KMS-11 (cell line): ENCODE data around the gene HACL1.

Source experiments
- H2AFZ ChIP-seq: fragments of 200-600 bp; sonication (generic); 2 replicates; pipeline ENCODE4 v1.6.1; 2016; ENCODE audit warnings: antibody characterized with exemption, mixed run types, low read depth
- H3K27ac ChIP-seq: fragments of 200-600 bp; sonication (generic); 2 replicates; pipeline ENCODE4 v1.6.1; 2016; ENCODE audit warnings: mild to moderate bottlenecking, mixed run types
- H3K27me3 ChIP-seq: fragments of 200-600 bp; sonication (generic); 2 replicates; pipeline ENCODE4 v1.6.1; 2017; ENCODE audit warnings: mild to moderate bottlenecking, low read depth, mixed run types, moderate library complexity; ENCODE audit not compliant: insufficient read depth
- H3K36me3 ChIP-seq: fragments of 200-600 bp; sonication (generic); 2 replicates; pipeline ENCODE4 v1.6.1; 2017; ENCODE audit warnings: mild to moderate bottlenecking, mixed run types; ENCODE audit not compliant: insufficient read depth
- H3K4me1 ChIP-seq: fragments of 200-600 bp; sonication (generic); 2 replicates; pipeline ENCODE4 v1.6.1; 2016; ENCODE audit warnings: mild to moderate bottlenecking, low read depth, mixed run types; ENCODE audit not compliant: poor library complexity, severe bottlenecking
- H3K4me2 ChIP-seq: fragments of 200-600 bp; sonication (generic); 2 replicates; pipeline ENCODE4 v1.7.0; 2016; ENCODE audit warnings: mild to moderate bottlenecking, mixed run types
- H3K4me3 ChIP-seq: fragments of 200-600 bp; sonication (generic); IDR thresholded peaks from 2 replicates; pipeline ENCODE4 v1.6.1; 2017; ENCODE audit warnings: low read depth, low read length, mixed read lengths; ENCODE audit not compliant: insufficient read depth
- H3K79me2 ChIP-seq: fragments of 200-600 bp; sonication (generic); 2 replicates; pipeline ENCODE4 v1.6.1; 2016; ENCODE audit warnings: low read depth, mixed run types; ENCODE audit not compliant: insufficient read depth
- H3K9ac ChIP-seq: fragments of 200-600 bp; sonication (generic); 2 replicates; pipeline ENCODE4 v1.6.1; 2016; ENCODE audit warnings: mild to moderate bottlenecking, mixed run types
- H4K20me1 ChIP-seq: fragments of 200-600 bp; sonication (generic); 2 replicates; pipeline ENCODE4 v1.6.1; 2016; ENCODE audit warnings: mild to moderate bottlenecking, mixed run types; ENCODE audit not compliant: insufficient read depth
- TF ChIP-seq, protein P1 (sequence below): fragments of 200-600 bp; sonication (generic); conservative IDR thresholded peaks from 2 replicates; pipeline ENCODE4 v1.6.1; 2017; ENCODE audit warnings: low read depth, mild to moderate bottlenecking, antibody characterized with exemption, low read length, moderate library complexity, mixed read lengths

The HACL1 gene

DNA sequence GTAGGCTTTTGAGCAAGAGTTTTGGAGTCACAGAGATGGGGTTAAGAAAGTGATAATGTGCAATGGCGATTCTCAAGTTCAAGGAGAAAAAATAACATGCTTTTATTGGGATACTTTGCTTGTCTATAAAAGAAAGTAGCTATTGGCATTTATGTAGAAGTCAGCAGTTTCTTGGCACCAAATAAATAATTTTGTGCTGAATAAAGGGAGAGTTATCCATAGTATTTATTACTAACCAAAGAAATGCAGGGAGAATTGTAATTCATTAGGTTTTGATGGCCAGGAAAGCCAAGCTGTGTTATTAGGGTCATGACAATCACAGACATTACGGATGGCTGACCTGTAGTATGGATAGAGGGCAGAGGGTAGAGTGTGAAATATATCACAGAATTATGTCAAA lies 33.3 kb upstream of the HACL1 start:
- Histone ChIP-seq H3K79me2 (no peaks in the 10 kb centered on the region), H2AFZ (no peak overlapping the region), H3K27me3 (no peaks in the 10 kb centered on the region), H3K4me3 (no peak overlapping the region), H3K27ac (no peak overlapping the region), H3K36me3 (no peaks in the 10 kb centered on the region), H3K9ac (no peak overlapping the region), H4K20me1 (no peaks in the 10 kb centered on the region), H3K4me2 (no peak overlapping the region), H3K4me1 (peaks cover 37% of the 10 kb centered on the region)
- TF ChIP-seq, protein P1, sequence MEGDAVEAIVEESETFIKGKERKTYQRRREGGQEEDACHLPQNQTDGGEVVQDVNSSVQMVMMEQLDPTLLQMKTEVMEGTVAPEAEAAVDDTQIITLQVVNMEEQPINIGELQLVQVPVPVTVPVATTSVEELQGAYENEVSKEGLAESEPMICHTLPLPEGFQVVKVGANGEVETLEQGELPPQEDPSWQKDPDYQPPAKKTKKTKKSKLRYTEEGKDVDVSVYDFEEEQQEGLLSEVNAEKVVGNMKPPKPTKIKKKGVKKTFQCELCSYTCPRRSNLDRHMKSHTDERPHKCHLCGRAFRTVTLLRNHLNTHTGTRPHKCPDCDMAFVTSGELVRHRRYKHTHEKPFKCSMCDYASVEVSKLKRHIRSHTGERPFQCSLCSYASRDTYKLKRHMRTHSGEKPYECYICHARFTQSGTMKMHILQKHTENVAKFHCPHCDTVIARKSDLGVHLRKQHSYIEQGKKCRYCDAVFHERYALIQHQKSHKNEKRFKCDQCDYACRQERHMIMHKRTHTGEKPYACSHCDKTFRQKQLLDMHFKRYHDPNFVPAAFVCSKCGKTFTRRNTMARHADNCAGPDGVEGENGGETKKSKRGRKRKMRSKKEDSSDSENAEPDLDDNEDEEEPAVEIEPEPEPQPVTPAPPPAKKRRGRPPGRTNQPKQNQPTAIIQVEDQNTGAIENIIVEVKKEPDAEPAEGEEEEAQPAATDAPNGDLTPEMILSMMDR: no peak

DNA sequence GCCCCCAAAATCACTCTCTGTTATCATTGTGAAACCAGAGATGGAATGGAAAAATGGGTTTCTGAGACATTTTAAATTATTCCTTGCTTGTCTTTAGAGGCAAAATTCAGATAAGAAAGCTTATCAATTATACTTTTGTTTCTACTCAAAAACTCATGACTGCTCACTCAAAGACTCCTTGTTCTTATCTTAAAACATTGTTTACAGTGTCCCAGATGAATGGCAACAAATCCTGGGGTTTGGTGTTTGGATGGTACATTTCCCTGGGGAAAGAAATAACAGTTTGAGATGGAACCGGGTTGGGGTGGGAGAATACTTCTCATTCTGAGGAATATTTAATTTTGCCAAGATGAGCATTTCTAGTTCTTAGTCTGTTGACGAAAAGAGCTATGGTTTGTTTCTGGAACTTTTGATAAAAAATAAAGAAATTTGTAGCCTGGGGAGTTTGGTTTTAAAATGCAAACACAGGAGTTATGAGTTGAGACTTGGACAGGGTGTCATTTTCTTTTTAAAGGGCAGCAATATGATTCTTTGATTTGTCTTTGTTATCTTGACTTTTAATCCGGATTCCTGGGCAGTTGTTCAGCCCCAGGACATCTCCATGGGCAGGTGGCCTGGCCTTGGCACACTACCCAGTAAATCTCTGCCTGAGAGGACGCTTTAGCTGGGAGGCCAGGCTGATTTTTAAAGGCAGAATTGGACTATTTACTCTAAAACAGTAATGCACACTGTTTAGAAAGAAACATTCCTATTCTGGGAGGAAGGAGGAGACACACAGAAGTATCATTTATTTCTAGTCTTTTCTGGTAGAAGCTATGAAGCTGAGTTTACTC lies 32.6 kb upstream of the HACL1 start:
- no peaks in the 10 kb centered on the region for H3K36me3 ChIP-seq
- H3K4me3 ChIP-seq: no peak overlapping the region
- H3K4me2 ChIP-seq: no peak overlapping the region
- no peak overlapping the region for H3K9ac ChIP-seq
- H3K4me1 ChIP-seq: peaks cover 30% of the 10 kb centered on the region
- no peak overlapping the region for H2AFZ ChIP-seq
- H3K27me3 ChIP-seq: no peaks in the 10 kb centered on the region
- H4K20me1 ChIP-seq: no peaks in the 10 kb centered on the region
- no peak overlapping the region for H3K27ac ChIP-seq
- TF ChIP-seq, protein P1: no peak
- no peaks in the 10 kb centered on the region for H3K79me2 ChIP-seq

DNA sequence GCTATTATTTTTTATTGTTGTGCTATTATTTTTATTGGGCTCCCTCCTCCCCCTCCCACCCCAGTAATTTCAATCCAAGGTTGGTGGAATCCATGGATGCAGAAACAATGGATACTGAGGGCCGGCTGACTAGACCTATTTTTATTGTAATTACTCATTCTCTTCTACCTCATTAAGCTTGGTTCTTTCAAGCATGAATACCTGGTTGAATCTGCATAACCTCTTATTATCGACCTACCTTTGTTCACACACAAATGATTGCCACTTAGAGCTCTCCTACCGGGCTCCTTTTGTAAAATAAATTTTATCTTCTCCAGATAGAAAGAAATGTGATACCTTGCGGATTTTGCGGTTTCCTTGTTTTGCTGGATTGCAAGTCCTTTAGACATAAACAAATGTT lies 31.8 kb upstream of the HACL1 start:
- H4K20me1 ChIP-seq: no peaks in the 10 kb centered on the region
- no peak overlapping the region for H2AFZ ChIP-seq
- no peaks in the 10 kb centered on the region for H3K27me3 ChIP-seq
- H3K4me2 ChIP-seq: no peak overlapping the region
- no peaks in the 10 kb centered on the region for H3K79me2 ChIP-seq
- H3K9ac ChIP-seq: no peak overlapping the region
- H3K4me3 ChIP-seq: no peak overlapping the region
- H3K27ac ChIP-seq: no peak overlapping the region
- TF ChIP-seq, protein P1: no peak
- no peaks in the 10 kb centered on the region for H3K36me3 ChIP-seq
- peaks cover 22% of the 10 kb centered on the region for H3K4me1 ChIP-seq

DNA sequence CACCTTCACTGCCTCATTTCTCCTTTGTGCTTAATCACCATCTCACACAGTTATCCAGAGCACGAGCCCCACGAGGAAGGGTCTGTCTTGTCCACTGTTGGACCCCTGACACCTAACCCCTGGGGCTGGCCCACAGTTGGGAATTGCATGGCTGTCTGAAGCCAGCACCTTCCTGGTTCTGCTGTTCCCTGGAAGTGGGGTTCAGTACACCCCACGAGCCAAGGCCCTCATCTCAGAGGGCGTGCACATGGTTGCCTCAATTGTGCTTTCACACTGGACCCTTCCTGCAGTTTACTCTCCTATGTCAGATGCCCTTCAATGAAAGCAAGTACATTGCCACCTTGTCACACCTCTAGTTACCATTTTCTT lies 30.8 kb upstream of the HACL1 start:
- H3K4me1 ChIP-seq: peaks cover 12% of the 10 kb centered on the region
- H3K36me3 ChIP-seq: no peaks in the 10 kb centered on the region
- H3K4me3 ChIP-seq: no peak overlapping the region
- H4K20me1 ChIP-seq: no peaks in the 10 kb centered on the region
- TF ChIP-seq, protein P1: no peak
- no peaks in the 10 kb centered on the region for H3K79me2 ChIP-seq
- no peaks in the 10 kb centered on the region for H3K27me3 ChIP-seq
- no peak overlapping the region for H3K27ac ChIP-seq
- no peak overlapping the region for H3K4me2 ChIP-seq
- H3K9ac ChIP-seq: no peak overlapping the region
- H2AFZ ChIP-seq: no peak overlapping the region
